Endothelial cell of umbilical vein (primary cell): Measurements from ENCODE around the gene CARNS1. TPM values are rescaled to one million over a fixed set of nuclear protein-coding genes. Genes with fewer than 3 reads are reported as not detected.

Experiments
- BruUV-seq: library from RNA; stranded (reverse); fragments of 400-500 nt; replicated peaks from 2 replicates; lab custom pipeline; 2021; lab: Mats Ljungman, UMichigan
- CTCF ChIA-PET: fragments of 300-600, 350-600 bp; sonication (Branson Sonifier 250); formaldehyde crosslinking; loops from one replicate; lab custom pipeline; 2021; ENCODE audit warnings: antibody characterized with exemption, inconsistent platforms; lab: Charles Lee
- POLR2A ChIA-PET: fragments of 300-600, 350-600 bp; sonication (Branson Sonifier 250); formaldehyde crosslinking; loops from one replicate; lab custom pipeline; 2021; ENCODE audit warnings: antibody characterized with exemption, inconsistent platforms; lab: Charles Lee
- DNase-seq: peaks from one replicate; pipeline ENCODE4 v3.0.0-alpha.2; 2011; ENCODE audit warnings: low read depth, low spot score
- FAIRE-seq: peaks from 2 replicates; lab custom pipeline; 2011; peaks lifted over from hg19 to GRCh38; lab: Jason Lieb, UNC
- H2AFZ ChIP-seq: 2 replicates; pipeline ENCODE4 v1.6.0; 2012; ENCODE audit warnings: low read depth, low read length, control low read depth, inconsistent platforms
- H3K27ac ChIP-seq: 2 replicates; pipeline ENCODE4 v1.5.1; 2011; ENCODE audit warnings: low read depth, mild to moderate bottlenecking, control low read depth, low read length, moderate library complexity; ENCODE audit not compliant: insufficient read depth
- H3K27me3 ChIP-seq, 2 experiments: 2 replicates each; pipeline versions ENCODE4 v1.6.0 to v1.6.1; 2011; ENCODE audit warnings: low read length in 2 of 2, mixed read lengths in 1 of 2; ENCODE audit not compliant: control insufficient read depth in 2 of 2, insufficient read depth in 2 of 2
- H3K36me3 ChIP-seq, 2 experiments: 2 replicates in 1 of 2; 3 replicates in 1 of 2; pipeline ENCODE4 v1.5.1; 2011; ENCODE audit warnings: low read length in 2 of 2, mild to moderate bottlenecking in 1 of 2, moderate library complexity in 1 of 2; ENCODE audit not compliant: control insufficient read depth in 2 of 2, insufficient read depth in 2 of 2; ENCODE audit errors: extremely low read depth in 1 of 2
- H3K4me1 ChIP-seq: 3 replicates; pipeline ENCODE4 v1.5.1; 2011; ENCODE audit warnings: mild to moderate bottlenecking, low read length; ENCODE audit not compliant: control insufficient read depth, insufficient read depth; ENCODE audit errors: extremely low read depth
- H3K4me2 ChIP-seq: 2 replicates; pipeline ENCODE4 v1.6.1; 2011; ENCODE audit warnings: low read length, control low read depth, mixed read lengths; ENCODE audit not compliant: insufficient read depth
- H3K4me3 ChIP-seq, 3 experiments: fragments of 200-600 bp in 1 of 3; sonication (generic), shearing (Covaris generic) in 1 of 3; replicated peaks in 1 of 3; 2 replicates each; pipeline ENCODE4 v1.5.1; 2011 to 2016; ENCODE audit warnings: control low read depth in 3 of 3, low read length in 3 of 3, mild to moderate bottlenecking in 2 of 3, inconsistent platforms in 1 of 3, low read depth in 1 of 3, moderate library complexity in 1 of 3; ENCODE audit not compliant: insufficient read depth in 1 of 3
- H3K79me2 ChIP-seq: 2 replicates; pipeline ENCODE4 v1.6.0; 2012; ENCODE audit warnings: low read length, inconsistent platforms; ENCODE audit not compliant: control insufficient read depth, insufficient read depth
- H3K9ac ChIP-seq: replicated peaks from 2 replicates; pipeline ENCODE3; 2011; ENCODE audit warnings: low read length, control low read depth; ENCODE audit not compliant: insufficient read depth; ENCODE audit errors: extremely low read depth
- H3K9me1 ChIP-seq: replicated peaks from 3 replicates; pipeline ENCODE4 v1.6.0; 2011; ENCODE audit warnings: mild to moderate bottlenecking, low read length; ENCODE audit not compliant: control insufficient read depth, insufficient read depth; ENCODE audit errors: extremely low read depth
- H3K9me3 ChIP-seq: replicated peaks from 2 replicates; pipeline ENCODE4 v1.5.1; 2012; ENCODE audit warnings: low read length, inconsistent platforms; ENCODE audit not compliant: control insufficient read depth, insufficient read depth
- H4K20me1 ChIP-seq: replicated peaks from 2 replicates; pipeline ENCODE3; 2011; ENCODE audit warnings: mild to moderate bottlenecking, low read length; ENCODE audit not compliant: control insufficient read depth, insufficient read depth; ENCODE audit errors: extremely low read depth
- CTCF ChIP-seq, 2 donors: IDR thresholded peaks; 1 replicate in 1 of 2; 2 replicates in 1 of 2; pipeline ENCODE4 v1.5.1; 2011; ENCODE audit warnings: low read length in 2 of 2, mild to moderate bottlenecking in 2 of 2, moderate library complexity in 2 of 2, control low read depth in 1 of 2, inconsistent platforms in 1 of 2, low read depth in 1 of 2; ENCODE audit not compliant: insufficient read depth in 1 of 2; ENCODE audit errors: extremely low read depth in 1 of 2
- EZH2 ChIP-seq: IDR thresholded peaks from 2 replicates; pipeline ENCODE4 v1.6.1; 2012; ENCODE audit warnings: borderline replicate concordance, low read depth, mild to moderate bottlenecking, moderate library complexity, low read length, inconsistent platforms; ENCODE audit not compliant: severe bottlenecking
- FOS ChIP-seq: IDR thresholded peaks from 2 replicates; pipeline ENCODE4 v1.6.1; 2011; ENCODE audit warnings: mild to moderate bottlenecking, low read length, moderate library complexity, borderline replicate concordance; ENCODE audit not compliant: insufficient read depth
- GATA2 ChIP-seq: IDR thresholded peaks from 2 replicates; pipeline ENCODE4 v1.7.0; 2011; ENCODE audit warnings: low read depth, mild to moderate bottlenecking, moderate library complexity, mixed read lengths, low read length; ENCODE audit not compliant: insufficient read length, insufficient read depth
- JUN ChIP-seq: IDR thresholded peaks from 2 replicates; pipeline ENCODE4 v1.6.1; 2011; ENCODE audit warnings: borderline replicate concordance, low read depth; ENCODE audit not compliant: insufficient read length, insufficient read depth
- MYC ChIP-seq: IDR thresholded peaks from one replicate; pipeline ENCODE4 v1.6.1; 2011; ENCODE audit warnings: mild to moderate bottlenecking, low read depth, low read length
- POLR2A ChIP-seq: IDR thresholded peaks from 2 replicates; pipeline ENCODE4 v1.6.1; 2012; ENCODE audit warnings: low read depth, mild to moderate bottlenecking, control low read depth, low read length
- POLR2AphosphoS5 ChIP-seq: IDR thresholded peaks from 2 replicates; pipeline ENCODE4 v1.6.1; 2012; ENCODE audit warnings: low read depth, mild to moderate bottlenecking, control low read depth, low read length, moderate library complexity; ENCODE audit not compliant: insufficient read depth
- dilution Hi-C: fragments of 300-500 bp; cut with MboI; formaldehyde crosslinking; loops from one replicate; pipeline ENCODE4 v1.15.0; 2019; ENCODE audit warnings: low sequenced_read_pairs; ENCODE audit not compliant: extremely low pct_ligation_motif_present
- intact Hi-C: fragments of 100-400 bp; cut with micrococcal nuclease; formaldehyde crosslinking; loops from one replicate; pipeline ENCODE4 v1.10.0; 2022
- polyA plus RNA-seq, 4 experiments: library from polyadenylated mRNA; depleted of rRNA in 3 of 4; stranded (reverse) in 3 of 4; unstranded in 1 of 4; fragments of >200 nt; gene quantifications; 2 replicates each; pipeline versions ENCODE4 v1.2.1 to v1.2.3, GENCODE V29; 2011 to 2012; ENCODE audit warnings: missing spikeins in 1 of 4
- small RNA-seq: library from RNA; depleted of rRNA; stranded (forward); fragments of <200 nt; gene quantifications from one replicate; pipeline ENCODE3, GENCODE V24; 2012; ENCODE audit warnings: low replicate concordance, low read depth; ENCODE audit not compliant: insufficient read depth, insufficient read length
- total RNA-seq: library from RNA; stranded (reverse); gene quantifications from 2 replicates; pipeline ENCODE4 v1.2.3, GENCODE V29; 2021
- TF ChIP-seq, protein P1 (sequence below): IDR thresholded peaks from 2 replicates; pipeline ENCODE4 v1.6.1; 2011; ENCODE audit not compliant: insufficient read depth, insufficient read length

The CARNS1 gene
- total and polyA plus RNA-seq, 2 donors (not counting 3 experiments of a cell fraction or from before 2014, with no cell fraction given): 0.14 to 0.35 TPM

DNA sequence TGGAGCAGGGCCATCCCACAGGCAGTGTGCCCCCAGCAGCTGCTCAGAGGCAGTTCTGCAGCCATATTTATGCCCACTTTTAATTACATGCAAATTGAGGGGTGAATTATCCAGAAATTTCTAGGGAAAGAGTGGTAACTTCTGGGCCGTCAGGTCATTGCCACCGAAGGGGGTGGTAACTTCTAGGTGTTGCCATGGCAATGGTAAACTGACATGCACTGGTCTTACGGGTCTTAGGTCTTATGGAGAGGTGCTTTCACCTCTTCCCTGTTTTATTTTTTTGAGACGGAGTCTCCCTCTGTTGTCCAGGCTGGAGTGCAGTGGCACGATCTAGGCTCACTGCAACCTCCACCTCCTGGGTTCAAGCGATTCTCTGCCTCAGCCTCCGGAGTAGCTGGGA lies 57.4 kb downstream of the CARNS1 start:
- H3K4me3 ChIP-seq: no peak overlapping the region
- H3K4me1 ChIP-seq: peaks cover 6% of the 10 kb centered on the region
- intact Hi-C loops (no loop called here), dilution Hi-C loops (no loop called here)
- POLR2A ChIA-PET: no interaction called here
- FAIRE-seq (no peak), DNase-seq (no peak)
- CTCF ChIA-PET: interaction anchor here (1.1 kb wide), 1 partner anchor 72 kb away, joined by 3 read pairs; no protein-coding TSS in a partner anchor
- H3K27me3 ChIP-seq: peaks cover 0 to 6% of the 10 kb centered on the region in 2 experiments
- no peaks in the 10 kb centered on the region for H3K36me3 ChIP-seq
- BruUV-seq: no TSS peak
- H3K4me2 ChIP-seq: no peak overlapping the region
- no peaks in the 10 kb centered on the region for H3K79me2 ChIP-seq
- H3K9me3 ChIP-seq: no peaks in the 10 kb centered on the region
- H3K9me1 ChIP-seq: no peaks in the 10 kb centered on the region
- no peak for TF ChIP-seq EZH2
- TF ChIP-seq CTCF (IDR thresholded peaks at IDR 0.05; ENCODE audit: extremely low read depth in 1 of 2, insufficient read depth in 1 of 2, low read depth in 1 of 2, low read length in 2 of 2): no peak
- TF ChIP-seq MYC: no peak
- TF ChIP-seq POLR2A: no peak
- no peak for TF ChIP-seq JUN
- no peak for TF ChIP-seq POLR2AphosphoS5
- no peak for TF ChIP-seq FOS
- no peak for TF ChIP-seq GATA2
- TF ChIP-seq, protein P1, sequence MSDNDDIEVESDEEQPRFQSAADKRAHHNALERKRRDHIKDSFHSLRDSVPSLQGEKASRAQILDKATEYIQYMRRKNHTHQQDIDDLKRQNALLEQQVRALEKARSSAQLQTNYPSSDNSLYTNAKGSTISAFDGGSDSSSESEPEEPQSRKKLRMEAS: no peak
- no peak overlapping the region for H3K9ac ChIP-seq
- no peak overlapping the region for H3K27ac ChIP-seq
- no peak overlapping the region for H2AFZ ChIP-seq
- H4K20me1 ChIP-seq: no peaks in the 10 kb centered on the region

Small RNA genes within 50 kb of the gene (small RNA-seq; reads per million reads assigned to genes)
- not detected for gene RNU6-1238P

Other genes with a start within 250 kb of the CARNS1 start
- 62.3 and 66.9 TPM in 2 replicates for gene GRK2, start 149.2 kb upstream of the CARNS1 start, total RNA-seq
- gene GRK2, start 149.2 kb upstream of the CARNS1 start, polyA plus RNA-seq: 57.9 and 73.1 TPM in 2 replicates
- 57.5 and 69.6 TPM in 2 replicates for gene ANKRD13D, start 126.4 kb upstream of the CARNS1 start, total RNA-seq
- gene ANKRD13D, start 126.4 kb upstream of the CARNS1 start, polyA plus RNA-seq: 43.5 and 51.2 TPM in 2 replicates
- gene SSH3, start 112.1 kb upstream of the CARNS1 start, total RNA-seq: 16.5 and 22.5 TPM in 2 replicates
- gene SSH3, start 112.1 kb upstream of the CARNS1 start, polyA plus RNA-seq: 14.3 and 16.4 TPM in 2 replicates
- 50.1 and 66.9 TPM in 2 replicates for gene POLD4, start 62.1 kb upstream of the CARNS1 start, total RNA-seq
- gene POLD4, start 62.1 kb upstream of the CARNS1 start, polyA plus RNA-seq: 204 and 236 TPM in 2 replicates
- 5.7 and 5.8 TPM in 2 replicates for gene CLCF1, start 42.1 kb upstream of the CARNS1 start, total RNA-seq
- 6.5 and 8.7 TPM in 2 replicates for gene CLCF1, start 42.1 kb upstream of the CARNS1 start, polyA plus RNA-seq
- 18.4 and 24.6 TPM in 2 replicates for gene RAD9A, start 23.7 kb upstream of the CARNS1 start, total RNA-seq
- gene RAD9A, start 23.7 kb upstream of the CARNS1 start, polyA plus RNA-seq: 22.2 and 25.5 TPM in 2 replicates
- 192 and 202 TPM in 2 replicates for gene PPP1CA, start 13.8 kb upstream of the CARNS1 start, total RNA-seq
- gene PPP1CA, start 13.8 kb upstream of the CARNS1 start, polyA plus RNA-seq: 419 and 446 TPM in 2 replicates
- not detected in 2 replicates for gene TBC1D10C, start 11.6 kb upstream of the CARNS1 start, total RNA-seq
- gene TBC1D10C, start 11.6 kb upstream of the CARNS1 start, polyA plus RNA-seq: not detected in 2 replicates
- 47.8 and 53.8 TPM in 2 replicates for gene RPS6KB2, start 12.8 kb downstream of the CARNS1 start, total RNA-seq
- gene RPS6KB2, start 12.8 kb downstream of the CARNS1 start, polyA plus RNA-seq: 60.0 and 70.0 TPM in 2 replicates
- gene PTPRCAP, start 22.0 kb downstream of the CARNS1 start, total RNA-seq: 1.4 TPM in 1 of 2 replicates, not detected in the other
- 3.6 and 6.5 TPM in 2 replicates for gene PTPRCAP, start 22.0 kb downstream of the CARNS1 start, polyA plus RNA-seq
- 126 and 142 TPM in 2 replicates for gene CORO1B, start 27.8 kb downstream of the CARNS1 start, total RNA-seq
- 197 and 236 TPM in 2 replicates for gene CORO1B, start 27.8 kb downstream of the CARNS1 start, polyA plus RNA-seq
- gene GPR152, start 37.1 kb downstream of the CARNS1 start, total RNA-seq: not detected in 2 replicates
- not detected in 2 replicates for gene GPR152, start 37.1 kb downstream of the CARNS1 start, polyA plus RNA-seq
- gene CABP4, start 39.7 kb downstream of the CARNS1 start, total RNA-seq: 4.2 and 5.0 TPM in 2 replicates
- gene CABP4, start 39.7 kb downstream of the CARNS1 start, polyA plus RNA-seq: 2.4 and 2.6 TPM in 2 replicates
- gene TMEM134, start 53.6 kb downstream of the CARNS1 start, total RNA-seq: 33.4 and 41.6 TPM in 2 replicates
- 207 and 213 TPM in 2 replicates for gene TMEM134, start 53.6 kb downstream of the CARNS1 start, polyA plus RNA-seq
- 46.3 and 46.5 TPM in 2 replicates for gene AIP, start 67.3 kb downstream of the CARNS1 start, total RNA-seq
- gene AIP, start 67.3 kb downstream of the CARNS1 start, polyA plus RNA-seq: 114 and 130 TPM in 2 replicates
- 26.4 and 50.9 TPM in 2 replicates for gene PITPNM1, start 89.7 kb downstream of the CARNS1 start, total RNA-seq
- gene PITPNM1, start 89.7 kb downstream of the CARNS1 start, polyA plus RNA-seq: 16.5 and 25.2 TPM in 2 replicates
- 81.2 and 97.0 TPM in 2 replicates for gene CDK2AP2, start 92.5 kb downstream of the CARNS1 start, total RNA-seq
- 143 and 191 TPM in 2 replicates for gene CDK2AP2, start 92.5 kb downstream of the CARNS1 start, polyA plus RNA-seq
- not detected in 2 replicates for gene CABP2, start 107.8 kb downstream of the CARNS1 start, total RNA-seq
- not detected in 2 replicates for gene CABP2, start 107.8 kb downstream of the CARNS1 start, polyA plus RNA-seq
- gene GSTP1, start 168.1 kb downstream of the CARNS1 start, total RNA-seq: 962 and 997 TPM in 2 replicates
- gene GSTP1, start 168.1 kb downstream of the CARNS1 start, polyA plus RNA-seq: 2,277 and 2,635 TPM in 2 replicates
- 179 and 191 TPM in 2 replicates for gene NDUFV1, start 191.3 kb downstream of the CARNS1 start, total RNA-seq
- gene NDUFV1, start 191.3 kb downstream of the CARNS1 start, polyA plus RNA-seq: 203 and 204 TPM in 2 replicates
- gene NUDT8, start 214.3 kb downstream of the CARNS1 start, total RNA-seq: 20.4 and 21.0 TPM in 2 replicates
- gene NUDT8, start 214.3 kb downstream of the CARNS1 start, polyA plus RNA-seq: 14.1 and 16.3 TPM in 2 replicates
- not detected in 2 replicates for gene TBX10, start 224.1 kb downstream of the CARNS1 start, total RNA-seq
- gene TBX10, start 224.1 kb downstream of the CARNS1 start, polyA plus RNA-seq: not detected in 2 replicates
- not detected in 2 replicates for gene ACY3, start 235.1 kb downstream of the CARNS1 start, total RNA-seq
- gene ACY3, start 235.1 kb downstream of the CARNS1 start, polyA plus RNA-seq: not detected in 2 replicates